H9 (cell line): ENCODE results near the gene ATXN10. TPM values are rescaled to one million over a fixed set of nuclear protein-coding genes. Genes with fewer than 3 reads are reported as not detected.

ENCODE experiments used
- DNase-seq: peaks from one replicate; pipeline ENCODE4 v3.0.0-alpha.2; 2017
- H2AFZ ChIP-seq: one replicate; pipeline ENCODE4 v1.6.1; 2013; ENCODE audit warnings: mild to moderate bottlenecking, low read length, control low read depth, moderate library complexity
- H2AK5ac ChIP-seq: 2 replicates; pipeline ENCODE4 v1.6.1; 2013; ENCODE audit warnings: low read length, control low read depth, mixed read lengths; ENCODE audit not compliant: insufficient read length
- H2BK120ac ChIP-seq: one replicate; pipeline ENCODE4 v1.6.1; 2013; ENCODE audit warnings: low read depth, mild to moderate bottlenecking, low read length, control low read depth, inconsistent platforms; ENCODE audit not compliant: poor library complexity, severe bottlenecking
- H2BK12ac ChIP-seq: 2 replicates; pipeline ENCODE4 v1.6.1; 2013; ENCODE audit warnings: low read length, control low read depth, mixed read lengths, low read depth; ENCODE audit not compliant: insufficient read length
- H2BK15ac ChIP-seq: 2 replicates; pipeline ENCODE4 v1.6.1; 2013; ENCODE audit warnings: low read depth, low read length, control low read depth
- H2BK20ac ChIP-seq: one replicate; pipeline ENCODE4 v1.6.1; 2013; ENCODE audit warnings: low read depth, mild to moderate bottlenecking, low read length, control low read depth, inconsistent platforms; ENCODE audit not compliant: poor library complexity, severe bottlenecking
- H2BK5ac ChIP-seq: 2 replicates; pipeline ENCODE4 v1.6.1; 2013; ENCODE audit warnings: low read length, control low read depth, mixed read lengths; ENCODE audit not compliant: insufficient read length
- H3K14ac ChIP-seq: 2 replicates; pipeline ENCODE4 v1.6.1; 2013; ENCODE audit warnings: low read length, control low read depth; ENCODE audit not compliant: insufficient read depth
- H3K18ac ChIP-seq: 2 replicates; pipeline ENCODE4 v1.6.1; 2013; ENCODE audit warnings: low read depth, mild to moderate bottlenecking, mixed read lengths, low read length, control low read depth; ENCODE audit not compliant: insufficient read length
- H3K23ac ChIP-seq: 2 replicates; pipeline ENCODE4 v1.6.1; 2013; ENCODE audit warnings: low read length, control low read depth, mixed read lengths, low read depth; ENCODE audit not compliant: insufficient read length
- H3K23me2 ChIP-seq: 2 replicates; pipeline ENCODE4 v1.6.1; 2013; ENCODE audit warnings: low read depth, mild to moderate bottlenecking, mixed read lengths, low read length, control low read depth; ENCODE audit not compliant: insufficient read length, poor library complexity, severe bottlenecking
- H3K27ac ChIP-seq: 2 replicates; pipeline ENCODE4 v1.5.1; 2013; ENCODE audit warnings: low read length, control low read depth, mixed read lengths, low read depth; ENCODE audit not compliant: insufficient read length
- H3K27me3 ChIP-seq: 2 replicates; pipeline ENCODE4 v1.6.1; 2013; ENCODE audit warnings: low read length, control low read depth, inconsistent platforms; ENCODE audit not compliant: insufficient read depth
- H3K4ac ChIP-seq: 2 replicates; pipeline ENCODE4 v1.6.1; 2013; ENCODE audit warnings: low read depth, mild to moderate bottlenecking, control low read depth, inconsistent platforms, low read length, moderate library complexity
- H3K4me1 ChIP-seq: 2 replicates; pipeline ENCODE4 v1.6.1; 2013; ENCODE audit warnings: low read length, control low read depth, inconsistent platforms; ENCODE audit not compliant: insufficient read depth
- H3K4me2 ChIP-seq: 2 replicates; pipeline ENCODE4 v1.6.1; 2013; ENCODE audit warnings: low read length, control low read depth, mixed read lengths; ENCODE audit not compliant: insufficient read length, insufficient read depth
- H3K56ac ChIP-seq: 2 replicates; pipeline ENCODE4 v1.6.1; 2013; ENCODE audit warnings: low read depth, mild to moderate bottlenecking, mixed read lengths, low read length, control low read depth; ENCODE audit not compliant: insufficient read length
- H3K79me1 ChIP-seq: 2 replicates; pipeline ENCODE4 v1.6.1; 2013; ENCODE audit warnings: low read depth, mild to moderate bottlenecking, moderate library complexity, low read length, control low read depth, inconsistent platforms; ENCODE audit not compliant: insufficient read depth, poor library complexity, severe bottlenecking
- H3K79me2 ChIP-seq: 2 replicates; pipeline ENCODE4 v1.6.1; 2013; ENCODE audit warnings: low read length, control low read depth, inconsistent platforms; ENCODE audit not compliant: insufficient read depth
- H3K9ac ChIP-seq: 2 replicates; pipeline ENCODE4 v1.6.1; 2013; ENCODE audit warnings: low read length, control low read depth, mixed read lengths; ENCODE audit not compliant: insufficient read length; ENCODE audit errors: extremely low read depth
- H3K9me3 ChIP-seq: one replicate; pipeline ENCODE4 v1.6.1; 2013; ENCODE audit warnings: low read depth, low read length, inconsistent platforms; ENCODE audit not compliant: control insufficient read depth
- H3T11ph ChIP-seq: one replicate; pipeline ENCODE4 v1.6.1; 2013; ENCODE audit warnings: mild to moderate bottlenecking, low read length, control low read depth, inconsistent platforms
- H4K20me1 ChIP-seq: one replicate; pipeline ENCODE4 v1.6.1; 2013; ENCODE audit not compliant: control insufficient read depth, insufficient read length, insufficient read depth
- H4K5ac ChIP-seq: 2 replicates; pipeline ENCODE4 v1.6.1; 2013; ENCODE audit warnings: low read depth, mild to moderate bottlenecking, mixed read lengths, low read length, control low read depth; ENCODE audit not compliant: insufficient read length
- H4K8ac ChIP-seq: replicated peaks from 2 replicates; pipeline ENCODE4 v1.6.1; 2013; ENCODE audit warnings: low read length, control low read depth, mixed read lengths, low read depth; ENCODE audit not compliant: insufficient read length
- H4K91ac ChIP-seq: 2 replicates; pipeline ENCODE4 v1.6.1; 2013; ENCODE audit warnings: low read depth, mild to moderate bottlenecking, moderate library complexity, mixed read lengths, low read length, control low read depth; ENCODE audit not compliant: insufficient read length
- H3K27ac Mint-ChIP-seq, 3 experiments: 2 replicates in 2 of 3; 3 replicates in 1 of 3; pipeline ENCODE4 v1.8.0; 2020 to 2021; ENCODE audit warnings: mixed read lengths in 3 of 3, mild to moderate bottlenecking in 1 of 3, moderate library complexity in 1 of 3
- H3K27me3 Mint-ChIP-seq: 2 replicates; pipeline ENCODE4 v1.8.0; 2021; ENCODE audit warnings: low read depth, mild to moderate bottlenecking, moderate library complexity, mixed read lengths
- H3K36me3 Mint-ChIP-seq, 3 experiments: 2 replicates in 2 of 3; 3 replicates in 1 of 3; pipeline ENCODE4 v1.8.0; 2020 to 2021; ENCODE audit warnings: low read depth in 3 of 3, mixed read lengths in 3 of 3; ENCODE audit not compliant: insufficient read depth in 1 of 3
- H3K4me1 Mint-ChIP-seq, 2 experiments: 2 replicates each; pipeline ENCODE4 v1.8.0; 2020; ENCODE audit warnings: mixed read lengths in 2 of 2
- H3K4me3 Mint-ChIP-seq, 2 experiments: 2 replicates in 1 of 2; 3 replicates in 1 of 2; pipeline ENCODE4 v1.8.0; 2020 to 2021; ENCODE audit warnings: mild to moderate bottlenecking in 2 of 2, mixed read lengths in 2 of 2, moderate library complexity in 1 of 2
- H3K9me3 Mint-ChIP-seq, 2 experiments: 2 replicates in 1 of 2; 3 replicates in 1 of 2; pipeline ENCODE4 v1.8.0; 2020; ENCODE audit warnings: mild to moderate bottlenecking in 2 of 2, mixed read lengths in 2 of 2, moderate library complexity in 1 of 2
- whole genome bisulfite sequencing: extraction: QIAGEN DNeasy Blood & Tissue Kit; methylation state at CpG from one replicate; pipeline ENCODE4 v1.1.7; 2013; ENCODE audit warnings: missing lambda C conversion rate, low lambda C conversion rate, mixed read lengths; ENCODE audit not compliant: insufficient read length; ENCODE audit errors: extremely low coverage; 5-methylcytosine and 5-hydroxymethylcytosine counted together
- total RNA-seq: library from RNA; stranded (reverse); gene quantifications from 2 replicates; pipeline ENCODE4 v1.2.1, GENCODE V29; 2021
- TF ChIP-seq, protein P1 (sequence below): fragments of 200-600 bp; sonication (generic); conservative IDR thresholded peaks from 3 replicates; pipeline ENCODE4 v1.8.0; 2021; ENCODE audit warnings: antibody characterized with exemption, mild to moderate bottlenecking

ATXN10 gene
- total RNA-seq, 1 experiment from 2014 or later = 210 TPM

DNA sequence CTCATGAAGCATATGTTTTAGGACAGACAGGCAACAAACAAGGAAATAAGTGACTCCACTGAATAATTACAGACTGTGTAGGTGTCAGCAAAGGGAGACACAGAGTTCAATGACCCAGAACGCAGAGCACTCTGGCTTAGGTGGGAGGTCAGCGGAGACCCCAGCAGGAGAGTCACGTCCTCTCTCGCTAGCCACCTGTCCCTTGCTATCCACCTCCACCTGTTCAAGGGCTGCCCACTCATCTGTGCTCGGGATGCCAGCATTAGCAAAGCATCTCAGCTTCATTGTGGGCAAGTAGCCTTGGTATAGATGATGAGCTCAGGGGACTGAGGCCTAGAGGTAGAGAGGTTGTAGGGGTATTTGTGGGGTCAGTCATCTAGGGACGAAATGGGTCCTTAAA, 21.8 kb upstream of the ATXN10 start:
- H3T11ph ChIP-seq = no peak overlapping the region
- no peak overlapping the region for H3K27ac Mint-ChIP-seq
- no peaks in the 10 kb centered on the region for H3K4me1 ChIP-seq
- no peak overlapping the region for H3K56ac ChIP-seq
- H3K18ac ChIP-seq = no peak overlapping the region
- no peak overlapping the region for H2BK5ac ChIP-seq
- no peak overlapping the region for H2BK15ac ChIP-seq
- H3K9me3 Mint-ChIP-seq = no peaks in the 10 kb centered on the region
- H3K23me2 ChIP-seq = no peaks in the 10 kb centered on the region
- H4K91ac ChIP-seq = no peak overlapping the region
- H3K9me3 ChIP-seq = no peaks in the 10 kb centered on the region
- H2AK5ac ChIP-seq = no peak overlapping the region
- no peaks in the 10 kb centered on the region for H3K79me2 ChIP-seq
- no peak overlapping the region for H3K14ac ChIP-seq
- no peak overlapping the region for H2AFZ ChIP-seq
- peaks cover 47% of the 10 kb centered on the region for H3K27me3 Mint-ChIP-seq
- H3K4me1 Mint-ChIP-seq = peaks cover 8 to 11% of the 10 kb centered on the region in 2 experiments
- no peak overlapping the region for H2BK12ac ChIP-seq
- no peak overlapping the region for H3K27ac ChIP-seq
- H4K20me1 ChIP-seq = no peaks in the 10 kb centered on the region
- H3K27me3 ChIP-seq = no peaks in the 10 kb centered on the region; the same call in 1 of the 2 replicates
- H3K23ac ChIP-seq = no peak overlapping the region
- no peak overlapping the region for H2BK120ac ChIP-seq
- H3K36me3 Mint-ChIP-seq = no peaks in the 10 kb centered on the region; a peak in 1 of 7 replicates
- no peak overlapping the region for H3K4ac ChIP-seq
- H3K79me1 ChIP-seq = no peaks in the 10 kb centered on the region
- no peak overlapping the region for H4K8ac ChIP-seq
- H4K5ac ChIP-seq = no peak overlapping the region
- whole genome bisulfite sequencing = no CpG with 5 or more reads among the region's 6 CpGs
- TF ChIP-seq, protein P1, sequence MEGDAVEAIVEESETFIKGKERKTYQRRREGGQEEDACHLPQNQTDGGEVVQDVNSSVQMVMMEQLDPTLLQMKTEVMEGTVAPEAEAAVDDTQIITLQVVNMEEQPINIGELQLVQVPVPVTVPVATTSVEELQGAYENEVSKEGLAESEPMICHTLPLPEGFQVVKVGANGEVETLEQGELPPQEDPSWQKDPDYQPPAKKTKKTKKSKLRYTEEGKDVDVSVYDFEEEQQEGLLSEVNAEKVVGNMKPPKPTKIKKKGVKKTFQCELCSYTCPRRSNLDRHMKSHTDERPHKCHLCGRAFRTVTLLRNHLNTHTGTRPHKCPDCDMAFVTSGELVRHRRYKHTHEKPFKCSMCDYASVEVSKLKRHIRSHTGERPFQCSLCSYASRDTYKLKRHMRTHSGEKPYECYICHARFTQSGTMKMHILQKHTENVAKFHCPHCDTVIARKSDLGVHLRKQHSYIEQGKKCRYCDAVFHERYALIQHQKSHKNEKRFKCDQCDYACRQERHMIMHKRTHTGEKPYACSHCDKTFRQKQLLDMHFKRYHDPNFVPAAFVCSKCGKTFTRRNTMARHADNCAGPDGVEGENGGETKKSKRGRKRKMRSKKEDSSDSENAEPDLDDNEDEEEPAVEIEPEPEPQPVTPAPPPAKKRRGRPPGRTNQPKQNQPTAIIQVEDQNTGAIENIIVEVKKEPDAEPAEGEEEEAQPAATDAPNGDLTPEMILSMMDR = no peak
- H3K9ac ChIP-seq = no peak overlapping the region
- no peak overlapping the region for H2BK20ac ChIP-seq
- H3K4me3 Mint-ChIP-seq = no peak overlapping the region
- H3K4me2 ChIP-seq = no peak overlapping the region
- no peak for DNase-seq
